OCI-LY1 (cell line): ENCODE measurements around the gene ISX.

ENCODE experiments used
- EZH2 ChIP-seq: fragments of 200-600 bp; sonication (generic), shearing (Covaris generic); IDR thresholded peaks from 2 replicates; pipeline ENCODE4 v1.8.0; 2017; ENCODE audit warnings: borderline replicate concordance, mixed run types, mild to moderate bottlenecking, antibody characterized with exemption, low read length, moderate library complexity, mixed read lengths
- TF ChIP-seq, protein P1 (sequence below): fragments of 200-600 bp; sonication (generic), shearing (Covaris generic); IDR thresholded peaks from 2 replicates; pipeline ENCODE4 v1.5.1; 2017; ENCODE audit warnings: mild to moderate bottlenecking, antibody characterized with exemption, low read length, moderate library complexity, mixed read lengths

DNA sequence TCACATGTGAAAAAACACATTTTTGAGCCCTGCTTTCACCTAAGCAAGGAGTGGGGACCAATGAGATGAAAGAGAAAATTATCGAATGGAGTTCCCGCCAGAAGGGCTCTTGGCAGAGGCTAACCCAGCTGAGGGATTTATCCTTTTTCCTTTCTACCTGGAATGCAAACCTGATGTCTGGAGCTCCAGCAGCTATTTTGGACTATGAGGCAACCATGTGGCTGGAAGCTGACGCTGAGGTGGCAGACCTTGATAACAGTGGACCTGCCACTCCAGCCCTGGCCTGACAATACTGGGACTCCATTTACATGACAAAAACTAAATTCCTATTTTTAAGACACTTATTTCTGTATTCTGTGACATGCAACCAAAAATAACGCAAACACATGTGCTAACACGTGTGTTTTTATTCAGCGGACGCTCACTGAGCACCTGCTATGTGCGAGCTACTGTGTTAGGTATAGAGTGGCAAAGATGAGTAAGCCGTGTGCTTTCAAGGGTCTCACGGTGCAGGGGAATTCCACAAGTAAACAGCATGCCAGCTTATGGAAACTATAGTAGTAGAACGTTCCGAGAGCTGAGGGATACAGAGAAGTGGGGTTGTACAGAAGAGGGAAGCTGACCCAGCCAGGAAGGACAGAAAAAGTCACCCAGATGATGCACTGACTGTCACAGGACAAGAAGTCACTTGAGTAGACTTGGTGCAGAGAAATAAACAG lies 19.1 kb upstream of the ISX start:
- no peak for TF ChIP-seq EZH2
- TF ChIP-seq, protein P1, sequence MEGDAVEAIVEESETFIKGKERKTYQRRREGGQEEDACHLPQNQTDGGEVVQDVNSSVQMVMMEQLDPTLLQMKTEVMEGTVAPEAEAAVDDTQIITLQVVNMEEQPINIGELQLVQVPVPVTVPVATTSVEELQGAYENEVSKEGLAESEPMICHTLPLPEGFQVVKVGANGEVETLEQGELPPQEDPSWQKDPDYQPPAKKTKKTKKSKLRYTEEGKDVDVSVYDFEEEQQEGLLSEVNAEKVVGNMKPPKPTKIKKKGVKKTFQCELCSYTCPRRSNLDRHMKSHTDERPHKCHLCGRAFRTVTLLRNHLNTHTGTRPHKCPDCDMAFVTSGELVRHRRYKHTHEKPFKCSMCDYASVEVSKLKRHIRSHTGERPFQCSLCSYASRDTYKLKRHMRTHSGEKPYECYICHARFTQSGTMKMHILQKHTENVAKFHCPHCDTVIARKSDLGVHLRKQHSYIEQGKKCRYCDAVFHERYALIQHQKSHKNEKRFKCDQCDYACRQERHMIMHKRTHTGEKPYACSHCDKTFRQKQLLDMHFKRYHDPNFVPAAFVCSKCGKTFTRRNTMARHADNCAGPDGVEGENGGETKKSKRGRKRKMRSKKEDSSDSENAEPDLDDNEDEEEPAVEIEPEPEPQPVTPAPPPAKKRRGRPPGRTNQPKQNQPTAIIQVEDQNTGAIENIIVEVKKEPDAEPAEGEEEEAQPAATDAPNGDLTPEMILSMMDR = no peak
